ENCODE measurements around the gene DLX5.

- TF ChIP-seq CTCF (IDR thresholded peaks at IDR 0.05) (no peak), POLR2A (IDR thresholded peaks at IDR 0.05) (no peak)
These were observed 4.9 kb downstream of the DLX5 start for GRCh38 chr7:97019710-97020225.
